ENCODE measurements around the gene PDLIM7.

The PDLIM7 gene

DNA sequence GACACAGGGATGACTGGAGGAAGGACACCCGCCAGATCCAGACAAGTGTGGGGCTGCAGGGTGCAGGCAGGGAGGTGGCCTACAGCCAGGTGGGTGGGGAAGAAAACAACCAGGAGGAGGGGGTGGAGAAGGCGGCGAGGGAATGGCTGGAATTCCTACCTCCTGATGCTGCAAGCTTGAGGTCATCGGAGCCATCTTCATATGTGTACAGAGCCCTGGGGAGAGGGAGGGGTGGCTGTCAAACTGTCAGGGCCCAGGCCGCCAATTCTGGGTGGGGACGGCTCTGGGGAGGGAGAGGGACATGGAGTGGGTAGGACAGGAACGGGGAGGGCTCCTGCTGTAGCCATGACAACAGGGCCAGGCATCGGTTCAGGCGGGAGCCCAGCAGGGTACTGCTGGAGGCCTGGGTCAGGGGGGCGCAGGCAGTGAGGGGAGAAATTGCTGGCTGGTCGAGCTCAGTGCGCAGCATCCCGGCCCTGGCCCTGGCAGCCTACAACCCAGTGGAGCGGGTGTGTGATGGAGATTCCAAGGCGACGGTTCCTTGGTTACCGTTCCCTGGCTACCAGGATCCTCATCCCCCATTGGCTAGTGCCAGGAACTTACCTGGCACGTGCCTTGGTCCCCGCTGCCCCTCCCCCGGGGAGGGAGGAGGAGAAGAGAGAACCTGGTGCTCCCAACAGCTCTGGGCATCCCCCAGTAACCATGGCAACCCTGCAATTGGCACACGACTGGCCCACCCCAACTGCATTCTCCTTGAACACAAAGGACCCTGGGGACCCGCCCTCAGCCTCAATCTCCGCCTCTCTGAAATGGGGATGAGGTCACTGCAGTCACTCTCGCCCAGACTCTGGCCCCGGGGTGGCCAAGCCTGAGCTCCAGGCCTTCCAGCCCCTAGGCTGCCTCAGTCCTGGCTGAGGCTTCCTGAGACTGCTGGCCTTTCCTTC lies 28.4 kb downstream of the PDLIM7 start:
- Histone ChIP-seq H2AFZ (no peak overlapping the region), H3K4me1 (peaks cover 14% of the 10 kb centered on the region), H3K9ac (no peak overlapping the region), H3K27ac (no peak overlapping the region), H3K9me3 (ENCODE audit: control insufficient read depth, low read length) (no peaks in the 10 kb centered on the region), H3K27me3 (ENCODE audit: control insufficient read depth, insufficient read depth, low read length) (no peaks in the 10 kb centered on the region), H3K36me3 (ENCODE audit: control insufficient read depth, insufficient read depth, low read length) (no peaks in the 10 kb centered on the region), H3K4me2 (ENCODE audit: low read length) (no peak overlapping the region), H3K79me2 (peaks cover 24% of the 10 kb centered on the region), H3K4me3 (ENCODE audit: low read depth, low read length) (no peak overlapping the region)
- TF ChIP-seq, protein P1, sequence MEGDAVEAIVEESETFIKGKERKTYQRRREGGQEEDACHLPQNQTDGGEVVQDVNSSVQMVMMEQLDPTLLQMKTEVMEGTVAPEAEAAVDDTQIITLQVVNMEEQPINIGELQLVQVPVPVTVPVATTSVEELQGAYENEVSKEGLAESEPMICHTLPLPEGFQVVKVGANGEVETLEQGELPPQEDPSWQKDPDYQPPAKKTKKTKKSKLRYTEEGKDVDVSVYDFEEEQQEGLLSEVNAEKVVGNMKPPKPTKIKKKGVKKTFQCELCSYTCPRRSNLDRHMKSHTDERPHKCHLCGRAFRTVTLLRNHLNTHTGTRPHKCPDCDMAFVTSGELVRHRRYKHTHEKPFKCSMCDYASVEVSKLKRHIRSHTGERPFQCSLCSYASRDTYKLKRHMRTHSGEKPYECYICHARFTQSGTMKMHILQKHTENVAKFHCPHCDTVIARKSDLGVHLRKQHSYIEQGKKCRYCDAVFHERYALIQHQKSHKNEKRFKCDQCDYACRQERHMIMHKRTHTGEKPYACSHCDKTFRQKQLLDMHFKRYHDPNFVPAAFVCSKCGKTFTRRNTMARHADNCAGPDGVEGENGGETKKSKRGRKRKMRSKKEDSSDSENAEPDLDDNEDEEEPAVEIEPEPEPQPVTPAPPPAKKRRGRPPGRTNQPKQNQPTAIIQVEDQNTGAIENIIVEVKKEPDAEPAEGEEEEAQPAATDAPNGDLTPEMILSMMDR (IDR thresholded peaks at IDR 0.05) = no peak

DNA sequence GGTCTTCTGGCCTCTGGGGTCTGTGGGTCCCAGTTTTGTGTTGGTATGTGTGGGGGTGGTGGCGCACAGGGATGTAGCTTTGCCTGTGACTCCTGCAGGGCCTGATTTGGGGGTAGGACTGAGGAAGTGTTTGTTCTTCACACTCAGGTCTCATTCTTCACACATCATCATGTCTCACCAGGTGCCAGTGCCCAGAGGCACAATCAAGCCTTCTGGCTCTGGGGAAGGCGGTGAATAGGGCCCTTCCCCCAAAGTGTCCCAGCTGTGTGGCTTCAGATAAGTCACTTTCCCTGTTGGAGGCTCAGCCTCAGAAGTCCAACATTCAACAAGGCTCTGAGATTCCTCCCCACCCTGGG lies 29.1 kb downstream of the PDLIM7 start:
- no peak overlapping the region for H3K9ac ChIP-seq
- no peak overlapping the region for H3K27ac ChIP-seq
- H3K79me2 ChIP-seq = peaks cover 24% of the 10 kb centered on the region
- peaks cover 14% of the 10 kb centered on the region for H3K4me1 ChIP-seq
- no peaks in the 10 kb centered on the region for H3K9me3 ChIP-seq (ENCODE audit: control insufficient read depth, low read length)
- no peak overlapping the region for H3K4me2 ChIP-seq (ENCODE audit: low read length)
- TF ChIP-seq, protein P1 (IDR thresholded peaks at IDR 0.05) = no peak
- no peak overlapping the region for H2AFZ ChIP-seq
- no peaks in the 10 kb centered on the region for H3K27me3 ChIP-seq (ENCODE audit: control insufficient read depth, insufficient read depth, low read length)
- no peaks in the 10 kb centered on the region for H3K36me3 ChIP-seq (ENCODE audit: control insufficient read depth, insufficient read depth, low read length)
- no peak overlapping the region for H3K4me3 ChIP-seq (ENCODE audit: low read depth, low read length)

DNA sequence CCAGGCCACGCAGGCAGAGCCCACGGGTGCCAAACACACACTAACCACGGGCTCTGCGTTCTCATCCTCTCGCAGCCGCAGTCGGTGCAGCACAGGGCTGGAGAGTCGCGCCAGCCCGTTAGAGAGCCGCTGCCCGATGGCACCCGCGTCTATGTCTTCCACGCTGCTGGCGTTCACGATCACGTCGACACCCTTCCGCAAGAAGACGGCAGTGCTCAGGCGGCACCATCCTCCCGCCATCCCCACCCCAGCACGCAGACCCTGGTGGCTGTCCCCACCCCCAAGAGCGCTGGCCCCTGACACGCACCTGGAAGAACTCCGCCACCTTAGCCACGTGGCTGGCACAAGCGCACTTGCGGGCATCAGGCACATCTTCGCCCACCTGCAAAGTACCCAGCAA lies 30.0 kb downstream of the PDLIM7 start:
- H3K36me3 ChIP-seq (ENCODE audit: control insufficient read depth, insufficient read depth, low read length) = no peaks in the 10 kb centered on the region

DNA sequence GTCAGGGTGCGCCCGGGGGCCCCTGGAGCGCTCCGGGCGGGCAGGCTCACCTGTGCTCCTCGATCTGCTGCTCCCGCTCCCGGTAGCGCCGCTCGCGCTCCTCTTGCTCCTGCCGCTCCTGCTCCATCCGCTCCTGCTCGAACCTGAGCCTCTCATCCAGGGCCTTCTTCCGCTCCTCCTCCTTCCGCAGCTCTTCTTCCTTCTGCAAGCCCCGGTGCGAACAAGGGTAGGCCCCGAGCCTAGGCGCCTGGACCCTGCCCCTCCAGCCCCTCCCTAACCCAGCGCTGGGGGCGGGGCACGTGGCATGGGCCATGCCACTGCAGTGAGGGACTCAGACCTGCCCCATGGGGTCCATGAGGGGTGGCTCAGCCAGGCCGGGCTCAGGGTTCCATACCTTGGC lies 30.5 kb downstream of the PDLIM7 start:
- Histone ChIP-seq H3K36me3 (ENCODE audit: control insufficient read depth, insufficient read depth, low read length) (no peaks in the 10 kb centered on the region), H3K27ac (no peak overlapping the region), H3K4me1 (peaks cover 6% of the 10 kb centered on the region), H3K4me2 (ENCODE audit: low read length) (no peak overlapping the region), H3K79me2 (peaks cover 15% of the 10 kb centered on the region), H3K9ac (no peak overlapping the region), H3K27me3 (ENCODE audit: control insufficient read depth, insufficient read depth, low read length) (no peaks in the 10 kb centered on the region), H2AFZ (no peak overlapping the region), H3K4me3 (ENCODE audit: low read depth, low read length) (no peak overlapping the region), H3K9me3 (ENCODE audit: control insufficient read depth, low read length) (no peaks in the 10 kb centered on the region)
- TF ChIP-seq, protein P1 (IDR thresholded peaks at IDR 0.05) = no peak

More for the DNA sequence above, 30.0 kb downstream of the PDLIM7 start:
- H3K27me3 ChIP-seq (ENCODE audit: control insufficient read depth, insufficient read depth, low read length) = no peaks in the 10 kb centered on the region
- peaks cover 20% of the 10 kb centered on the region for H3K79me2 ChIP-seq
- H3K4me1 ChIP-seq = peaks cover 12% of the 10 kb centered on the region
- H3K27ac ChIP-seq = no peak overlapping the region
- H3K4me3 ChIP-seq (ENCODE audit: low read depth, low read length) = no peak overlapping the region
- TF ChIP-seq, protein P1 (IDR thresholded peaks at IDR 0.05) = no peak
- H2AFZ ChIP-seq = no peak overlapping the region
- H3K9ac ChIP-seq = no peak overlapping the region
- no peak overlapping the region for H3K4me2 ChIP-seq (ENCODE audit: low read length)
- H3K9me3 ChIP-seq (ENCODE audit: control insufficient read depth, low read length) = no peaks in the 10 kb centered on the region

DNA sequence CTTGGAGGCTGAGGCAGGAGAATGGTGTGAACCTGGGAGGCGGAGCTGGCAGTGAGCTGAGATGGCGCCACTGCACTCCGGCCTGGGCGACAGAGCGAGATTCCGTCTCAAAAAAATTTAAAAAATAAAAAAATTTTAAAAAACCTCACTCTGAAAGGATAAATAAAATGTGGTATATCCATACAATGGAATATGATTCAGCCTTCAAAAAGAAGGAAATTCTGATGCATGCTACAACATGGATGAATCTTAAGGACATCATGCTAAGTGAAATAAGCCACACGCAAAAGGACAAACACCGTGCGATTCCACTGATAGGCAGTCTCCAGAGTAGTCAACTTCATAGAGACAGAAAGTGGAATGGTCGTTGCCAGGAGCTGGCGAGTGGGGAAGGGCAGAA lies 32.4 kb downstream of the PDLIM7 start:
- Histone ChIP-seq H3K9me3 (ENCODE audit: control insufficient read depth, low read length) (no peaks in the 10 kb centered on the region), H3K36me3 (ENCODE audit: control insufficient read depth, insufficient read depth, low read length) (no peaks in the 10 kb centered on the region)
- TF ChIP-seq, protein P1 (IDR thresholded peaks at IDR 0.05) = no peak

More for the DNA sequence above, 32.4 kb downstream of the PDLIM7 start:
- H3K4me3 ChIP-seq (ENCODE audit: low read depth, low read length) = no peak overlapping the region
- H3K79me2 ChIP-seq = no peaks in the 10 kb centered on the region
- no peaks in the 10 kb centered on the region for H3K27me3 ChIP-seq (ENCODE audit: control insufficient read depth, insufficient read depth, low read length)
- H3K9ac ChIP-seq = no peak overlapping the region
- no peaks in the 10 kb centered on the region for H3K4me1 ChIP-seq
- H3K4me2 ChIP-seq (ENCODE audit: low read length) = no peak overlapping the region
- no peak overlapping the region for H2AFZ ChIP-seq
- no peak overlapping the region for H3K27ac ChIP-seq
